NCI-H748 (cell line): ENCODE data around the gene COG6.
A peak's percentile ranks its signal among the peaks of the same experiment; 100 is the strongest.

Experiments used
- DNase-seq: peaks from one replicate; lab custom pipeline; 2025; ENCODE audit not compliant: unreplicated experiment; lab: John Stamatoyannopoulos, UW

Gene COG6

GRCh38 chr13:39767791-39768517 is 112.5 kb downstream of the COG6 start:
- DNase-seq = peak; percentile 56

- no peak for DNase-seq
Observed at GRCh38 chr13:39768962-39769361, 113.5 kb downstream of the COG6 start.

GRCh38 chr13:39770221-39771090 is 115.0 kb downstream of the COG6 start:
- DNase-seq = no peak

GRCh38 chr13:39773833-39774232 is 118.4 kb downstream of the COG6 start:
- no peak for DNase-seq

GRCh38 chr13:39776439-39776838 is 121.0 kb downstream of the COG6 start:
- DNase-seq = no peak

- DNase-seq = no peak
Observed at GRCh38 chr13:39777021-39777420, 121.6 kb downstream of the COG6 start.

- peak; percentile 11 for DNase-seq
Observed at GRCh38 chr13:39777527-39778061, 122.1 kb downstream of the COG6 start.

GRCh38 chr13:39779337-39780265 is 124.1 kb downstream of the COG6 start:
- DNase-seq = no peak

GRCh38 chr13:39780711-39781110 is 125.2 kb downstream of the COG6 start:
- no peak for DNase-seq

GRCh38 chr13:39781381-39781780 is 125.9 kb downstream of the COG6 start:
- DNase-seq = no peak

GRCh38 chr13:39783051-39783450 is 127.6 kb downstream of the COG6 start:
- no peak for DNase-seq

- DNase-seq = no peak
Observed at GRCh38 chr13:39784347-39784746, 128.9 kb downstream of the COG6 start.

GRCh38 chr13:39786091-39786490 is 130.6 kb downstream of the COG6 start:
- DNase-seq = no peak

GRCh38 chr13:39787086-39787487 is 131.6 kb downstream of the COG6 start:
- DNase-seq = no peak

- DNase-seq = no peak
Observed at GRCh38 chr13:39788102-39788501, 132.6 kb downstream of the COG6 start.

- no peak for DNase-seq
Observed at GRCh38 chr13:39789451-39789850, 134.0 kb downstream of the COG6 start.
